ENCODE data around the gene RNASEH2C. TPM values are rescaled to one million over a fixed set of nuclear protein-coding genes. Genes with fewer than 3 reads are reported as not detected.
A peak's percentile ranks its signal among the peaks of the same experiment; 100 is the strongest.

The RNASEH2C gene
- total RNA-seq, 1 donor from 2014 or later, result 69.4 TPM

GRCh38 chr11:65722261-65722660, 1.7 kb upstream of the RNASEH2C start:
- TF ChIP-seq CTCF (conservative IDR thresholded peaks at IDR 0.05), result no peak
- no peaks in the 10 kb centered on the region for H3K9me3 Mint-ChIP-seq

GRCh38 chr11:65719871-65720210, 757 bp downstream of the RNASEH2C start:
- H3K9me3 Mint-ChIP-seq, result no peaks in the 10 kb centered on the region
- H3K4me3 Mint-ChIP-seq, result peak overlapping the region; percentile 93
- peaks cover 8% of the 10 kb centered on the region for H3K36me3 Mint-ChIP-seq
- H3K4me1 Mint-ChIP-seq (ENCODE audit: unreplicated experiment), result no peaks in the 10 kb centered on the region
- H3K27ac Mint-ChIP-seq, result peak overlapping the region; percentile 67
- TF ChIP-seq CTCF (conservative IDR thresholded peaks at IDR 0.05), result no peak
- DNase-seq (ENCODE audit: extremely low spot score, unreplicated experiment), result no peak
- peaks cover 9% of the 10 kb centered on the region for H3K27me3 Mint-ChIP-seq

More at GRCh38 chr11:65722261-65722660, 1.7 kb upstream of the RNASEH2C start:
- Mint-ChIP-seq H3K36me3 (no peaks in the 10 kb centered on the region), H3K4me1 (ENCODE audit: unreplicated experiment) (no peaks in the 10 kb centered on the region), H3K27me3 (peaks cover 20% of the 10 kb centered on the region), H3K4me3 (peak overlapping the region; percentile 52), H3K27ac (peak overlapping the region; percentile 34)
- DNase-seq (ENCODE audit: extremely low spot score, unreplicated experiment), result no peak

GRCh38 chr11:65718964-65719492, 1.6 kb downstream of the RNASEH2C start:
- H3K4me1 Mint-ChIP-seq (ENCODE audit: unreplicated experiment), result no peaks in the 10 kb centered on the region
- DNase-seq (ENCODE audit: extremely low spot score, unreplicated experiment), result no peak
- no peak for TF ChIP-seq CTCF (conservative IDR thresholded peaks at IDR 0.05)
- peak overlapping the region; percentile 93 for H3K4me3 Mint-ChIP-seq
- H3K36me3 Mint-ChIP-seq, result peaks cover 14% of the 10 kb centered on the region
- peak overlapping the region; percentile 67 for H3K27ac Mint-ChIP-seq
- no peaks in the 10 kb centered on the region for H3K9me3 Mint-ChIP-seq
- peaks cover 8% of the 10 kb centered on the region for H3K27me3 Mint-ChIP-seq

- no peak for DNase-seq (ENCODE audit: extremely low spot score, unreplicated experiment)
- Mint-ChIP-seq H3K27ac (no peak overlapping the region), H3K9me3 (no peaks in the 10 kb centered on the region), H3K4me1 (ENCODE audit: unreplicated experiment) (no peaks in the 10 kb centered on the region), H3K27me3 (peaks cover 5% of the 10 kb centered on the region), H3K4me3 (peak overlapping the region; percentile 93), H3K36me3 (peaks cover 14% of the 10 kb centered on the region)
- TF ChIP-seq CTCF (conservative IDR thresholded peaks at IDR 0.05), result no peak
Observed at GRCh38 chr11:65718531-65718930, 2.1 kb downstream of the RNASEH2C start.

- Mint-ChIP-seq H3K4me1 (ENCODE audit: unreplicated experiment) (no peaks in the 10 kb centered on the region), H3K27me3 (peaks cover 2% of the 10 kb centered on the region), H3K4me3 (peak overlapping the region; percentile 75), H3K36me3 (peaks cover 14% of the 10 kb centered on the region), H3K9me3 (no peaks in the 10 kb centered on the region), H3K27ac (no peak overlapping the region)
- no peak for TF ChIP-seq CTCF (conservative IDR thresholded peaks at IDR 0.05)
- no peak for DNase-seq (ENCODE audit: extremely low spot score, unreplicated experiment)
Observed at GRCh38 chr11:65717906-65718305, 2.7 kb downstream of the RNASEH2C start.

Data from type B pancreatic cell (in vitro differentiated cells).